NCI-H510A treated with DMSO at 0.1 percent for 48 hours (cell line): ENCODE measurements around the gene NLK.
"Not testable (repeated sequence)": the region's sequence is repeated elsewhere in the genome, so short reads cannot be mapped to it uniquely, and the experiment has no call there.

Experiments
- DNase-seq: peaks from one replicate; lab custom pipeline; 2025; lab: John Stamatoyannopoulos, UW

The NLK gene

GRCh38 chr17:28072936-28073533, 30.6 kb downstream of the NLK start:
- DNase-seq = no peak

GRCh38 chr17:28074010-28074409, 31.5 kb downstream of the NLK start:
- DNase-seq = no peak

GRCh38 chr17:28076144-28076543, 33.7 kb downstream of the NLK start:
- no peak for DNase-seq

- not testable (repeated sequence) for DNase-seq
These were observed 34.7 kb downstream of the NLK start for GRCh38 chr17:28077140-28077539.

- DNase-seq = no peak
These were observed 36.1 kb downstream of the NLK start for GRCh38 chr17:28078341-28079229.

- DNase-seq = no peak
These were observed 39.0 kb downstream of the NLK start for GRCh38 chr17:28081467-28081866.

- DNase-seq = no peak
These were observed 43.3 kb downstream of the NLK start for GRCh38 chr17:28085766-28086165.

- no peak for DNase-seq
These were observed 44.0 kb downstream of the NLK start for GRCh38 chr17:28086519-28086918.

- DNase-seq = no peak
These were observed 45.3 kb downstream of the NLK start for GRCh38 chr17:28087743-28088142.

GRCh38 chr17:28090551-28090950, 48.1 kb downstream of the NLK start:
- DNase-seq = no peak

- no peak for DNase-seq
These were observed 49.6 kb downstream of the NLK start for GRCh38 chr17:28092088-28092487.

GRCh38 chr17:28093999-28094716, 51.7 kb downstream of the NLK start:
- DNase-seq = no peak

- no peak for DNase-seq
These were observed 54.3 kb downstream of the NLK start for GRCh38 chr17:28096756-28097155.

GRCh38 chr17:28097254-28097653, 54.8 kb downstream of the NLK start:
- no peak for DNase-seq

GRCh38 chr17:28097901-28098300, 55.4 kb downstream of the NLK start:
- no peak for DNase-seq

GRCh38 chr17:28098591-28098990, 56.1 kb downstream of the NLK start:
- DNase-seq = not testable (repeated sequence)

- no peak for DNase-seq
These were observed 57.8 kb downstream of the NLK start for GRCh38 chr17:28100251-28100650.

GRCh38 chr17:28100936-28101335, 58.5 kb downstream of the NLK start:
- no peak for DNase-seq

GRCh38 chr17:28101919-28102318, 59.4 kb downstream of the NLK start:
- no peak for DNase-seq

GRCh38 chr17:28105501-28105900, 63.0 kb downstream of the NLK start:
- DNase-seq = no peak

GRCh38 chr17:28110184-28110583, 67.7 kb downstream of the NLK start:
- no peak for DNase-seq

- DNase-seq = no peak
These were observed 69.7 kb downstream of the NLK start for GRCh38 chr17:28112181-28112580.

GRCh38 chr17:28112606-28113005, 70.1 kb downstream of the NLK start:
- no peak for DNase-seq
